ENCODE measurements around the gene SPINT1. TPM values are rescaled to one million over a fixed set of nuclear protein-coding genes. Genes with fewer than 3 reads are reported as not detected.
A peak's percentile ranks its signal among the peaks of the same experiment; 100 is the strongest.

The SPINT1 gene
- total and polyA plus RNA-seq, 2 donors (not counting 1 experiment from before 2014, with no cell fraction given), result under 0.01 to 0.09 TPM

- Histone ChIP-seq H2AFZ (ENCODE audit: low read length) (no peak overlapping the region), H3K9ac (ENCODE audit: insufficient read depth, low read length) (no peak overlapping the region), H3K79me2 (ENCODE audit: control insufficient read depth, insufficient read depth, low read length) (no peaks in the 10 kb centered on the region), H3K4me3 (replicated peaks in 1 of 4; ENCODE audit: control extremely low read depth in 1 of 4, insufficient read depth in 1 of 4, low read depth in 3 of 4, low read length in 4 of 4) (no peak overlapping the region), H3K36me3 (ENCODE audit: control insufficient read depth, insufficient read depth, low read length) (no peaks in the 10 kb centered on the region), H3K27ac (ENCODE audit: insufficient read depth, low read length) (no peak overlapping the region), H4K20me1 (ENCODE audit: control insufficient read depth, extremely low read depth, insufficient read depth, low read length) (no peaks in the 10 kb centered on the region), H3K4me2 (ENCODE audit: extremely low read depth, insufficient read depth, low read length) (no peak overlapping the region), H3K9me3 (ENCODE audit: control insufficient read depth, insufficient read depth, low read depth, low read length) (no peaks in the 10 kb centered on the region), H3K4me1 (ENCODE audit: control insufficient read depth, extremely low read depth, insufficient read depth, low read length) (no peaks in the 10 kb centered on the region), H3K27me3 (ENCODE audit: control insufficient read depth, insufficient read depth, low read length) (peaks cover 34% of the 10 kb centered on the region)
- TF ChIP-seq EZH2 (IDR thresholded peaks at IDR 0.05; ENCODE audit: low read length, missing control alignments), result no peak
- TF ChIP-seq, protein P1, sequence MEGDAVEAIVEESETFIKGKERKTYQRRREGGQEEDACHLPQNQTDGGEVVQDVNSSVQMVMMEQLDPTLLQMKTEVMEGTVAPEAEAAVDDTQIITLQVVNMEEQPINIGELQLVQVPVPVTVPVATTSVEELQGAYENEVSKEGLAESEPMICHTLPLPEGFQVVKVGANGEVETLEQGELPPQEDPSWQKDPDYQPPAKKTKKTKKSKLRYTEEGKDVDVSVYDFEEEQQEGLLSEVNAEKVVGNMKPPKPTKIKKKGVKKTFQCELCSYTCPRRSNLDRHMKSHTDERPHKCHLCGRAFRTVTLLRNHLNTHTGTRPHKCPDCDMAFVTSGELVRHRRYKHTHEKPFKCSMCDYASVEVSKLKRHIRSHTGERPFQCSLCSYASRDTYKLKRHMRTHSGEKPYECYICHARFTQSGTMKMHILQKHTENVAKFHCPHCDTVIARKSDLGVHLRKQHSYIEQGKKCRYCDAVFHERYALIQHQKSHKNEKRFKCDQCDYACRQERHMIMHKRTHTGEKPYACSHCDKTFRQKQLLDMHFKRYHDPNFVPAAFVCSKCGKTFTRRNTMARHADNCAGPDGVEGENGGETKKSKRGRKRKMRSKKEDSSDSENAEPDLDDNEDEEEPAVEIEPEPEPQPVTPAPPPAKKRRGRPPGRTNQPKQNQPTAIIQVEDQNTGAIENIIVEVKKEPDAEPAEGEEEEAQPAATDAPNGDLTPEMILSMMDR (conservative IDR thresholded peaks at IDR 0.05 in 1 of 2, IDR thresholded peaks at IDR 0.05 in 1 of 2; ENCODE audit: low read depth in 1 of 2, low read length in 2 of 2), result no peak
- peak in 1 of 2 donors; percentile 36 for DNase-seq (ENCODE audit: low read depth in 2 of 2)
Measured at GRCh38 chr15:40847223-40847961, 3.5 kb downstream of the SPINT1 start.

GRCh38 chr15:40850576-40851112, 6.8 kb downstream of the SPINT1 start:
- Histone ChIP-seq H3K27me3 (ENCODE audit: control insufficient read depth, insufficient read depth, low read length) (peaks cover 9% of the 10 kb centered on the region), H3K4me1 (ENCODE audit: control insufficient read depth, extremely low read depth, insufficient read depth, low read length) (no peaks in the 10 kb centered on the region), H3K9ac (ENCODE audit: insufficient read depth, low read length) (no peak overlapping the region), H3K4me2 (ENCODE audit: extremely low read depth, insufficient read depth, low read length) (no peak overlapping the region), H3K27ac (ENCODE audit: insufficient read depth, low read length) (no peak overlapping the region), H3K79me2 (ENCODE audit: control insufficient read depth, insufficient read depth, low read length) (no peaks in the 10 kb centered on the region), H3K36me3 (ENCODE audit: control insufficient read depth, insufficient read depth, low read length) (no peaks in the 10 kb centered on the region), H2AFZ (ENCODE audit: low read length) (no peak overlapping the region), H3K4me3 (replicated peaks in 1 of 4; ENCODE audit: control extremely low read depth in 1 of 4, insufficient read depth in 1 of 4, low read depth in 3 of 4, low read length in 4 of 4) (no peak overlapping the region), H3K9me3 (ENCODE audit: control insufficient read depth, insufficient read depth, low read depth, low read length) (no peaks in the 10 kb centered on the region), H4K20me1 (ENCODE audit: control insufficient read depth, extremely low read depth, insufficient read depth, low read length) (no peaks in the 10 kb centered on the region)
- TF ChIP-seq, protein P1 (conservative IDR thresholded peaks at IDR 0.05 in 1 of 2, IDR thresholded peaks at IDR 0.05 in 1 of 2; ENCODE audit: low read depth in 1 of 2, low read length in 2 of 2), result no peak
- no peak for TF ChIP-seq EZH2 (IDR thresholded peaks at IDR 0.05; ENCODE audit: low read length, missing control alignments)
- no peak for DNase-seq (ENCODE audit: low read depth in 2 of 2)

DNA sequence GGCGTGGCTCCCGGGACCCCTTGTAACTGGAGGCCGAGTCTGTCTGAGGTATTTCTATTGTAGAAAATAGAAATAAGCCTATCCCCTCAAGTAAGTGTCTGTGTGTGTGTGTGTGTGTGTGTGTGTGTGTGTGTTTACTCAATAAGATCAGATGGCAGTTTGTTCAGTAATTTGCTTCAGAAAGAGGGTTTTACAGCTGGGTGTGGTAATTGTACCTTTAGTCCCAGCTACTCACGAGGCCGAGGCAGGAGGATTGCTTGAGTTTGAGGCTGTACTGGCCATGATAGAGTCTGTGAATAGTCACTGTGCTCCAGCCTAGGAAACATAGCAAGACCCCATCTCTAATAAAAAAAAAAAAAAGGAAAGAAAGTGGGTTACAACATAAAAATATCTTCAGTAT, 8.7 kb downstream of the SPINT1 start:
- TF ChIP-seq EZH2 (IDR thresholded peaks at IDR 0.05; ENCODE audit: low read length, missing control alignments), result no peak
- TF ChIP-seq, protein P1 (conservative IDR thresholded peaks at IDR 0.05 in 1 of 2, IDR thresholded peaks at IDR 0.05 in 1 of 2; ENCODE audit: low read depth in 1 of 2, low read length in 2 of 2), result no peak
- Histone ChIP-seq H3K4me2 (ENCODE audit: extremely low read depth, insufficient read depth, low read length) (no peak overlapping the region), H3K79me2 (ENCODE audit: control insufficient read depth, insufficient read depth, low read length) (no peaks in the 10 kb centered on the region), H3K9me3 (ENCODE audit: control insufficient read depth, insufficient read depth, low read depth, low read length) (no peaks in the 10 kb centered on the region), H2AFZ (ENCODE audit: low read length) (no peak overlapping the region), H3K27ac (ENCODE audit: insufficient read depth, low read length) (no peak overlapping the region), H3K4me1 (ENCODE audit: control insufficient read depth, extremely low read depth, insufficient read depth, low read length) (no peaks in the 10 kb centered on the region), H3K27me3 (ENCODE audit: control insufficient read depth, insufficient read depth, low read length) (no peaks in the 10 kb centered on the region), H3K9ac (ENCODE audit: insufficient read depth, low read length) (no peak overlapping the region), H3K36me3 (ENCODE audit: control insufficient read depth, insufficient read depth, low read length) (no peaks in the 10 kb centered on the region), H4K20me1 (ENCODE audit: control insufficient read depth, extremely low read depth, insufficient read depth, low read length) (no peaks in the 10 kb centered on the region), H3K4me3 (replicated peaks in 1 of 4; ENCODE audit: control extremely low read depth in 1 of 4, insufficient read depth in 1 of 4, low read depth in 3 of 4, low read length in 4 of 4) (no peak overlapping the region)
- no peak for DNase-seq (ENCODE audit: low read depth in 2 of 2)

Data from fibroblast of lung (primary cell).